Suprapubic skin (tissue), 4 donors: ENCODE results near the gene RPF1.

ENCODE experiments used
- CTCF ChIP-seq, 2 donors: fragments of 200-600 bp in 1 of 2; fragments of 450-650 bp in 1 of 2; sonication (generic) in 1 of 2; IDR thresholded peaks; one replicate each; pipeline ENCODE4 v1.5.1; 2016 to 2019; ENCODE audit warnings: antibody characterized with exemption in 2 of 2, mild to moderate bottlenecking in 1 of 2, moderate library complexity in 1 of 2
- POLR2A ChIP-seq, 2 donors: fragments of 450-650 bp; IDR thresholded peaks; one replicate each; pipeline ENCODE4 v1.6.1; 2017; ENCODE audit warnings: antibody characterized with exemption in 2 of 2, mild to moderate bottlenecking in 2 of 2, moderate library complexity in 2 of 2
- POLR2AphosphoS5 ChIP-seq, 3 donors: sonication (generic); formaldehyde crosslinking; IDR thresholded peaks; one replicate each; pipeline ENCODE4 v1.6.1; 2017; ENCODE audit warnings: antibody characterized with exemption in 3 of 3

GRCh38 chr1:84481317-84481716 is 2.3 kb downstream of the RPF1 start:
- TF ChIP-seq POLR2A (IDR thresholded peaks at IDR 0.05) (no peak), POLR2AphosphoS5 (IDR thresholded peaks at IDR 0.05) (no peak), CTCF (IDR thresholded peaks at IDR 0.05) (no peak)
